ENCODE data around the gene YPEL4. TPM values are rescaled to one million over a fixed set of nuclear protein-coding genes. Genes with fewer than 3 reads are reported as not detected.
"Not testable (repeated sequence)": the region's sequence is repeated elsewhere in the genome, so short reads cannot be mapped to it uniquely, and the experiment has no call there.

Gene YPEL4
- total RNA-seq: 2.1 TPM

DNA sequence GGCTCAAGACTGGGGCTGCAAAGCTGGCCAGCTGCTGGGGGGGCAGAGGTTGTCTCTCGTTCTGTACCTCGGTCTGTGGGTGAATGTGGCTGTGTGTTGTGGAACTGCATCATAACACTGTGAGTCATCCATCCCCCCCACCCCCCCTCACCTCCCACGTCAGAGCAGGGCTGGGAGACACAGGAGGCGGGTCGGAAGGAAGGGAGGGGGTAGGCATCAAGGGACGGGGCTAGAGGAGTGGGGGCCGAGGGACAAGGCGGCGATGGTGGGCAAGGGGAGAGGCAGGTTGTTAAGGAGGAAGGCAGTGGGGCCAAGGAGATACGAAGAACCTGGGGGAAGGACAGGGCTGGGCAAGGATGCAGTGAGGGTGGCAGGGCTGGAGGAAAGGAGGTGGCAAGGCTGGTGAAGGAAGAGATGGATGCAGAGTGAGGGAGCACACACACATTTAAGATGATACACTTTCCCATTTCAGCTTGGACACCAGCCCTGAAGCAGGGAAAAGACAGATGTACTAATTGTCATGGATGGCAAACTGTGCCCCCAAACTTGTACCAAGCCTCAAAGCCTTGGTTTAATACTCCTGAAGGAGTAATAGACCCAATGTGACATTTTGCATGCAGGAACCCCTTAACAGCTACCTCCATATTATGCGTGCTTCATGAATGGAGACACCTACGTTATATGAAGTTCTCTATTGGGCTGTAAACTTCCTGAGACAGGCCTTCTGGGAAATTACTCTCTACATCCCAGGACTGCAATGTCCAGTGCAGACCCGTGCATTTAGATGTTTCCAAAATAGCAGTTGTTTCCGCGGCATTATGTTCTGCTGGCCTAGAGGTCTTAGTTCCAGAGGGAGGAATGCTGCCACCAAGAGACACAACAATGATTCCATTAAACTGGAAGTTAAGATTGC lies at the start of gene YPEL4:
YPEL4 (minus strand) TSS at position 87 of the 913 bp plus-strand sequence. CDS start 2,805 bp downstream, outside the sequence.
- intact Hi-C loops (cut with DNase I): loop anchor here (10.0 kb wide), 1 partner anchor 315 kb away; the partner anchor contains the start of genes P2RX3 and SSRP1
- peak; percentile 69 for ATAC-seq
- DNase-seq (ENCODE audit: low spot score): peak; percentile 74

DNA sequence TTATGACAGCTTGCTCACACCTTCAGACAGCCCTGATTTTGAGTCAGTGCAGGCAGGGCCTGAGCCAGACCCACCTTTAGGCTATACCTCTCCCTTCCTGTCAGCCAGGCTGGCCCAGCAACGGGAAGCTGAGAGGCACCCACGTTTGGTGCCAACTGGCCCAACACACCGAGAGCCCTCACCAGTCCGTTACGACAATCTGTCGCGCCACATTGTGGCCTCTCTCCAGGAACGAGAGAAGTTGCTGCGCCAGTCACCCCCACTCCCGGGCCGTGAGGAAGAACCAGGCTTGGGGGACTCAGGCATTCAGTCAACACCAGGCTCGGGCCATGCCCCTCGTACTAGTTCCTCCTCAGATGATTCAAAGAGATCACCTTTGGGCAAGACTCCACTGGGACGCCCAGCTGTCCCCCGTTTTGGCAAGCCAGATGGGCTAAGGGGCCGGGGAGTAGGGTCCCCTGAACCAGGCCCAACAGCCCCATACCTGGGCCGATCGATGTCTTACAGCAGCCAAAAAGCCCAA lies 49.2 kb upstream of the YPEL4 start:
- intact Hi-C loops (cut with DNase I): no loop called here
- DNase-seq (ENCODE audit: low spot score): no peak
- ATAC-seq: no peak

GRCh38 chr11:57690474-57690873 lies 40.8 kb upstream of the YPEL4 start:
- DNase-seq (ENCODE audit: low spot score); intact Hi-C loops (cut with DNase I); ATAC-seq: not testable (repeated sequence)

- intact Hi-C loops (cut with DNase I): no loop called here
- DNase-seq (ENCODE audit: low spot score): no peak
- ATAC-seq: no peak
Observed at GRCh38 chr11:57681168-57681567, 31.5 kb upstream of the YPEL4 start.

DNA sequence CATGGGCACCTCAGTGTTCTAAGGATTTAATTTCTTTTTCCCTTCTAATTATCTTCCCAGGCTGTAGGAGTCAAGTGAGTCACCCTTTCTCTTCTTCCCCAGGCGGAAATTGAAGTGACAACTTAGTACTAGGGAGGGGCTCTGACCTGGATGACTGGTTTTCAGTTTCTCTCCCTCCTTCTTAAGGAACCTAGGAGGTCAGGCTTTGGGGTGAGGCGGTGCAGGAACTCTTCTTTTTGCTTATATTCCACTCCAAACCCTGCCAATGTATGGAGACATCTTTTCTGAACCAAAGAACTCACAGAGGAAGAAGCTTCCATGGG lies 30.8 kb upstream of the YPEL4 start:
- ATAC-seq: no peak
- DNase-seq (ENCODE audit: low spot score): no peak
- intact Hi-C loops (cut with DNase I): no loop called here

GRCh38 chr11:57679396-57679795 lies 29.7 kb upstream of the YPEL4 start:
- intact Hi-C loops (cut with DNase I): no loop called here
- no peak for DNase-seq (ENCODE audit: low spot score)
- no peak for ATAC-seq

GRCh38 chr11:57675176-57675941 lies 25.6 kb upstream of the YPEL4 start:
- ATAC-seq (no peak), DNase-seq (ENCODE audit: low spot score) (no peak)
- intact Hi-C loops (cut with DNase I): no loop called here

DNA sequence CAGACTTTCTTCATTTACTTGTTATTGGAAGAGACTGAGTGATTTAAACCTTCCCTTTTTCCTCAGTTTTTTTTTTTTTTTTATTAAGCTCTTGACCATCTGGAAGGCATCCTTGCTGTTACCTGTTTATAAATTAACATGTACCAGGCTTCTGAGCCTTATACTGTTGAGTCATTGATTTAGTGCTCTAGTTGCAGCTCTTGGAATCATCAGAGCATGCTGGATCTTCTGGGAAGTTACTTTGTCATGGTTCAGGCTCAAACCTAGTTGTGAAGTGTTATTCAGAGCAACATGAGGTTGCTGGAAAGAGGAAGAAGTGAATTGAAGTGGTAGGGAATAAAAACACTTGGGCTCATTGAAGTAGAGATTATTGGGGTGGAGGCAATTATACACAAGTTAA lies 24.5 kb upstream of the YPEL4 start:
- intact Hi-C loops (cut with DNase I): no loop called here
- ATAC-seq (no peak), DNase-seq (ENCODE audit: low spot score) (no peak)

GRCh38 chr11:57668434-57668782 lies 18.7 kb upstream of the YPEL4 start:
- intact Hi-C loops (cut with DNase I): loop anchor here (10.0 kb wide), 1 partner anchor 136 kb away; no protein-coding TSS in a partner anchor
- DNase-seq (ENCODE audit: low spot score) (no peak), ATAC-seq (no peak)

GRCh38 chr11:57667736-57668433 lies 18.2 kb upstream of the YPEL4 start, which contains the start of gene ZDHHC5:
Gene ZDHHC5, plus strand, starts transcription at chr11:57668114. Its CDS starts 4,977 bp downstream, at chr11:57673091.
- DNase-seq (ENCODE audit: low spot score) (peak; percentile 99), ATAC-seq (peak; percentile 98)
- intact Hi-C loops (cut with DNase I): loop anchor here (10.0 kb wide), 1 partner anchor 137 kb away; no protein-coding TSS in a partner anchor

DNA sequence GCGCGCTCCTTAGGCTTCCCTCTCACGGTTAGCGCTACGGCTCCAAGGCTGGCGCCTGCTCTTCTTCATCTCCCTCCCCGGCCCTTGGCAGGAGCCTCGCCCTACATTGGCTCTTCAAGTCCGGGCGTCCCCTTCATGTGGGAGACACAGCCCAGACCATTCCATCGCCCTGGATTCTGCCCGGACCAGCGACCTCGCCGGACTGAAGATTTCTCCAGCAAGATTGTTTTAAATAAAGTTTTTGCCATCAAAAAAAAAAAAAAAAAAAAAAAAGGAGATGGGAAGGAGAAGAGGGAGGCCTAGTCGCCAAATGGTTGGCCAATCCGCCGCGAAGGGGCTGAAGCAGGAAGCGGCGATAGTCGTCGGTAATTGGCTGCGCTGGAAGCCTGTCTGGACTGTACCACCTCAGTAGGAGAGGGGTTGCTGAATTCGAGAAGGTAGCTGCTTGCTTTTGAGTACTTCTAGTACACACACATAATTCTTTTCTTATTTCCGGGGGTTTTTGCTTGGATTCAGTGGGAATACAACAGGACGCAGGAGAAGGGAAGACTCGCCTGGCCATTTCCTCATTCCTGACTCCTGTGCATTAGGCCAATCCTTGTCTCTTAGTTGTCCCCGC lies 17.5 kb upstream of the YPEL4 start:
- intact Hi-C loops (cut with DNase I): loop anchor here (10.0 kb wide), 1 partner anchor 138 kb away; no protein-coding TSS in a partner anchor
- peak; percentile 97 for ATAC-seq
- peak; percentile 97 for DNase-seq (ENCODE audit: low spot score)

GRCh38 chr11:57663975-57664374 lies 14.3 kb upstream of the YPEL4 start:
- ATAC-seq: no peak
- intact Hi-C loops (cut with DNase I): loop anchor here (10.0 kb wide), 1 partner anchor 141 kb away; no protein-coding TSS in a partner anchor
- no peak for DNase-seq (ENCODE audit: low spot score)

DNA sequence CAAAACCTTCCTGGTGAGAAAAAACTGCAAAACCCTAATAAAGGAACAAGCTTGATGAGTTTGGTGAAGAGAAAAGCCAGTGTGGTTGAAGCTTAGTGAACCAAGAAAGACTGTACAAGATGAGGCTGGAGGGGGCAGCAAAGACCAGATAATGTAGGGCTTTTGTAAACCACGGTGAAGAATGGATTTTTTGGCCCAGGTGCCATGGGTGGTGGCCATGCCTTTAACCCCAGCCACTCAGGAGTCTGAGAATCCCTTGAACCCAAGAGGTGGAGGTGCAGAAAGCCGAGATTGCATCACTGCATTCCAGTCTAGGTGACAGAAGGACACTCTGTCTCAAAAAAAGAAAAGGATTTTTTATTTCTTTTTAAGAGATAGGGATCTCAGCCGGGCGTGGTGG lies 13.2 kb upstream of the YPEL4 start:
- DNase-seq (ENCODE audit: low spot score) (no peak), ATAC-seq (no peak)
- intact Hi-C loops (cut with DNase I): loop anchor here (10.0 kb wide), 1 partner anchor 142 kb away; no protein-coding TSS in a partner anchor

- no peak for DNase-seq (ENCODE audit: low spot score)
- intact Hi-C loops (cut with DNase I): loop anchor here (10.0 kb wide), 1 partner anchor 145 kb away; no protein-coding TSS in a partner anchor
- ATAC-seq: no peak
Observed at GRCh38 chr11:57659669-57660068, 10.0 kb upstream of the YPEL4 start.

- intact Hi-C loops (cut with DNase I): no loop called here
- ATAC-seq: no peak
- DNase-seq (ENCODE audit: low spot score): no peak
Observed at GRCh38 chr11:57658023-57658361, 8.3 kb upstream of the YPEL4 start.

GRCh38 chr11:57657194-57658022 lies 7.7 kb upstream of the YPEL4 start, which contains the start of gene CLP1:
Gene CLP1, plus strand, starts transcription at chr11:57657762. Its CDS starts 1,715 bp downstream, at chr11:57659477.
- ATAC-seq (peak; percentile 99), DNase-seq (ENCODE audit: low spot score) (peak; percentile 100)
- intact Hi-C loops (cut with DNase I): no loop called here

- intact Hi-C loops (cut with DNase I): no loop called here
- DNase-seq (ENCODE audit: low spot score) (no peak), ATAC-seq (no peak)
Observed at GRCh38 chr11:57656885-57657193, 7.1 kb upstream of the YPEL4 start.

- ATAC-seq (no peak), DNase-seq (ENCODE audit: low spot score) (no peak)
- intact Hi-C loops (cut with DNase I): no loop called here
Observed at GRCh38 chr11:57653163-57653562, 3.5 kb upstream of the YPEL4 start.
